Parathyroid adenoma (tissue), 2 donors: ENCODE measurements around the gene CCL28.

ENCODE experiments used
- H2AFZ ChIP-seq: fragments of 300-600 bp; sonication (generic); one replicate; pipeline ENCODE4 v1.7.0; 2017; ENCODE audit warnings: antibody characterized with exemption, mild to moderate bottlenecking
- H3K27ac ChIP-seq: fragments of 300-600 bp; sonication (generic); one replicate; pipeline ENCODE4 v1.7.0; 2017
- H3K27me3 ChIP-seq: fragments of 300-600 bp; sonication (generic); one replicate; pipeline ENCODE4 v1.7.0; 2017; ENCODE audit warnings: low read length; ENCODE audit not compliant: control insufficient read depth, insufficient read depth
- H3K36me3 ChIP-seq: fragments of 300-600 bp; sonication (generic); one replicate; pipeline ENCODE4 v1.7.0; 2017; ENCODE audit warnings: low read length; ENCODE audit not compliant: control insufficient read depth, insufficient read depth
- H3K4me1 ChIP-seq: fragments of 300-600 bp; sonication (generic); one replicate; pipeline ENCODE4 v1.7.0; 2017; ENCODE audit warnings: control low read depth
- H3K4me2 ChIP-seq: fragments of 300-600 bp; sonication (generic); one replicate; pipeline ENCODE4 v1.7.0; 2017; ENCODE audit warnings: low read length
- H3K4me3 ChIP-seq: fragments of 300-600 bp; sonication (generic); one replicate; pipeline ENCODE4 v1.7.0; 2017; ENCODE audit warnings: low read depth, low read length
- H3K79me2 ChIP-seq: fragments of 300-600 bp; sonication (generic); one replicate; pipeline ENCODE4 v1.7.0; 2017; ENCODE audit warnings: control low read depth
- H3K9ac ChIP-seq: fragments of 300-600 bp; sonication (generic); one replicate; pipeline ENCODE4 v1.7.0; 2017; ENCODE audit warnings: mild to moderate bottlenecking
- H3K9me3 ChIP-seq: fragments of 300-600 bp; sonication (generic); one replicate; pipeline ENCODE4 v1.7.0; 2017; ENCODE audit warnings: low read length; ENCODE audit not compliant: control insufficient read depth
- TF ChIP-seq, protein P1 (sequence below): fragments of 300-600 bp; sonication (generic); IDR thresholded peaks from one replicate; pipeline ENCODE4 v1.7.0; 2017; ENCODE audit warnings: antibody characterized with exemption, mild to moderate bottlenecking
- donor health status: primary hyperparathyroidism.

Gene CCL28

DNA sequence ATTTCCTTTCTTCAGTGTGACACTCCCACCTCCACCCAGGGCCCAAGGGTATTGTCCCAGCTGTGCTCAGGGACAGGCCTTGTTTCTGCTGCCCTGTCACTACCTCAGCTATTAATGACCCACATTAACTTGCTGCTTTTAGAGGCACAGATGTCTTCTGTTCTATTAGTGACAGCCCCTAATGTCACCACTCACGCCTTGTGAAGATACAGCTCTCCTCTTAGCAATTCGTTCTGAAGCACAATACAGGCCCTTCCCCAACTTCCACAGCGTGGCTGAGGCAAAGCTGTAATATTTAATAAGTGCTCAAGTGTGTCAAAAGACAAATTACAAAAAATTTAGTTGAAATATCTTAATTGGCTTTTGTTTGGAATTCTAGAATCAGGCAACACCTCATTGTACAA lies 54.3 kb downstream of the CCL28 start:
- Histone ChIP-seq H3K4me2 (no peak overlapping the region), H3K36me3 (no peaks in the 10 kb centered on the region), H3K27ac (no peak overlapping the region), H3K9ac (no peak overlapping the region), H2AFZ (no peak overlapping the region), H3K9me3 (no peaks in the 10 kb centered on the region), H3K79me2 (no peaks in the 10 kb centered on the region), H3K4me1 (no peaks in the 10 kb centered on the region), H3K27me3 (no peaks in the 10 kb centered on the region), H3K4me3 (no peak overlapping the region)
- TF ChIP-seq, protein P1, sequence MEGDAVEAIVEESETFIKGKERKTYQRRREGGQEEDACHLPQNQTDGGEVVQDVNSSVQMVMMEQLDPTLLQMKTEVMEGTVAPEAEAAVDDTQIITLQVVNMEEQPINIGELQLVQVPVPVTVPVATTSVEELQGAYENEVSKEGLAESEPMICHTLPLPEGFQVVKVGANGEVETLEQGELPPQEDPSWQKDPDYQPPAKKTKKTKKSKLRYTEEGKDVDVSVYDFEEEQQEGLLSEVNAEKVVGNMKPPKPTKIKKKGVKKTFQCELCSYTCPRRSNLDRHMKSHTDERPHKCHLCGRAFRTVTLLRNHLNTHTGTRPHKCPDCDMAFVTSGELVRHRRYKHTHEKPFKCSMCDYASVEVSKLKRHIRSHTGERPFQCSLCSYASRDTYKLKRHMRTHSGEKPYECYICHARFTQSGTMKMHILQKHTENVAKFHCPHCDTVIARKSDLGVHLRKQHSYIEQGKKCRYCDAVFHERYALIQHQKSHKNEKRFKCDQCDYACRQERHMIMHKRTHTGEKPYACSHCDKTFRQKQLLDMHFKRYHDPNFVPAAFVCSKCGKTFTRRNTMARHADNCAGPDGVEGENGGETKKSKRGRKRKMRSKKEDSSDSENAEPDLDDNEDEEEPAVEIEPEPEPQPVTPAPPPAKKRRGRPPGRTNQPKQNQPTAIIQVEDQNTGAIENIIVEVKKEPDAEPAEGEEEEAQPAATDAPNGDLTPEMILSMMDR = no peak

GRCh38 chr5:43357067-43357466 lies 55.1 kb downstream of the CCL28 start:
- Histone ChIP-seq H2AFZ (no peak overlapping the region), H3K4me3 (no peak overlapping the region), H3K4me1 (no peaks in the 10 kb centered on the region), H3K79me2 (no peaks in the 10 kb centered on the region), H3K9me3 (no peaks in the 10 kb centered on the region), H3K27me3 (no peaks in the 10 kb centered on the region), H3K27ac (no peak overlapping the region), H3K9ac (no peak overlapping the region), H3K36me3 (no peaks in the 10 kb centered on the region), H3K4me2 (no peak overlapping the region)
- TF ChIP-seq, protein P1 = no peak

GRCh38 chr5:43354774-43355173 lies 57.4 kb downstream of the CCL28 start:
- no peak overlapping the region for H2AFZ ChIP-seq
- H3K9me3 ChIP-seq = no peaks in the 10 kb centered on the region
- H3K4me1 ChIP-seq = no peaks in the 10 kb centered on the region
- TF ChIP-seq, protein P1 = no peak
- no peak overlapping the region for H3K27ac ChIP-seq
- H3K27me3 ChIP-seq = no peaks in the 10 kb centered on the region
- H3K9ac ChIP-seq = no peak overlapping the region
- H3K36me3 ChIP-seq = no peaks in the 10 kb centered on the region
- H3K79me2 ChIP-seq = no peaks in the 10 kb centered on the region
- no peak overlapping the region for H3K4me2 ChIP-seq
- no peak overlapping the region for H3K4me3 ChIP-seq

GRCh38 chr5:43353668-43354067 lies 58.5 kb downstream of the CCL28 start:
- TF ChIP-seq, protein P1 = no peak
- Histone ChIP-seq H3K4me1 (no peaks in the 10 kb centered on the region), H3K9ac (no peak overlapping the region), H3K27me3 (no peaks in the 10 kb centered on the region), H2AFZ (no peak overlapping the region), H3K4me3 (no peak overlapping the region), H3K9me3 (no peaks in the 10 kb centered on the region), H3K4me2 (no peak overlapping the region), H3K36me3 (no peaks in the 10 kb centered on the region), H3K27ac (no peak overlapping the region), H3K79me2 (no peaks in the 10 kb centered on the region)

DNA sequence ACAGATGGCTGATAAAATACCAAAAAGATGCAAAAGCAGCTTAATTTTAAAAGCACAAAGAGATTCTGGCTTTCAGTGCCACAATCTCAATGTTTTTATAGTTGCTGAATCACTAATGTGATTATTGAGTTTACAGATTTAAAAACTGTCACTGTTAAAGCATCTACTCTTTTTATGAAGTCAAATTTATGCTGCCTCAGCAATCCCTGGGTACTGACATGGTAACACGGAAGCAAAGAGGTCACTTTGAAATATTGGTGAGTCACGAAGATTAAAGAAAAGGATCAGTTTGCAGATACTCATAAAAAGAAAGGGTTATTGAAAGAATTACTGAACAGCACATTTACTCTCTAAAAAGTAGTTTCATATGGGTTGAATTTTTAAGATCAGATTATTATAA lies 59.3 kb downstream of the CCL28 start:
- no peak overlapping the region for H3K4me3 ChIP-seq
- TF ChIP-seq, protein P1 = no peak

More for the DNA sequence above, 59.3 kb downstream of the CCL28 start:
- H3K36me3 ChIP-seq = no peaks in the 10 kb centered on the region
- no peak overlapping the region for H3K27ac ChIP-seq
- no peak overlapping the region for H3K9ac ChIP-seq
- no peaks in the 10 kb centered on the region for H3K27me3 ChIP-seq
- H3K4me2 ChIP-seq = no peak overlapping the region
- H3K9me3 ChIP-seq = no peaks in the 10 kb centered on the region
- no peak overlapping the region for H2AFZ ChIP-seq
- no peaks in the 10 kb centered on the region for H3K79me2 ChIP-seq
- H3K4me1 ChIP-seq = no peaks in the 10 kb centered on the region
